ENCODE measurements around the gene FCHO1.

FCHO1 gene

DNA sequence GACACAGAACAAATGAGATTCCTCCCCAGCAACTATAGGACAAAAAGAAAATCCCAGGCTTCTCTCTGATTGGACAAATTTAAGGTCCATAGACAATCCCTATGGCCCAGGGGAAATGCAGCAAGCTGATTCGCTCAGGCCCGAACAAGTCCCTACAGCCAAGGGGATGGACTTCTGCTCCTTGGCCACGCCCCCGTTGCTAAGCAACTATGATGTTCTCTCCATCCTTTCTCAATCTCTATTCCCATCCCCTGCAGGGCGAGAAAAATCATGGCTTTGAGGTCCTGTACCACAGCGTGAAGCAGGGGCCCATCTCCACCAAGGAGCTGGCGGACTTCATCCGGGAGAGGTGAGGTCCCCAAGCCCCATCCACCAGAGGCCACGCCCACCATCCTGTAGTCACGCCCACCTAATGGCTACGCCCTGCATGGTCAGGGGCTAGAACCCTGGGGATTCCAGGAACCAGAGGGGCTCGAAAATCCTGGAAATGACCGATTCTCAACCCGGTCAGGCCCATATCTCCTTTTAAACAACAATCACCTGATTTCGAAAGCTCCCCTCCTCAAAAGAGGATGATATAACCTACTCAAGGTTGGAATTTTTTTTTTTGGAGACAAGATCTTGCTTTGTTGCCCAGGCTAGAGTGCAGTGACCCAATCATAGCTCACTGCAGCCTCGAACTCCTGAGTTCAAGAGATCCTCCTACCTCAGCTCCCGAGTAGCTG, 11.4 kb downstream of the FCHO1 start:
- Histone ChIP-seq H3K4me2 (ENCODE audit: insufficient read depth, low read length) (no peak overlapping the region), H3K27ac (ENCODE audit: low read length) (no peak overlapping the region), H3K79me2 (ENCODE audit: insufficient read depth, low read length) (no peaks in the 10 kb centered on the region), H2AFZ (ENCODE audit: low read depth, low read length) (no peak overlapping the region), H3K27me3 (ENCODE audit: insufficient read depth, low read length, poor library complexity) (no peaks in the 10 kb centered on the region), H3K9ac (ENCODE audit: low read depth, low read length) (no peak overlapping the region), H3K36me3 (ENCODE audit: insufficient read depth, low read length) (peaks cover 65% of the 10 kb centered on the region), H4K20me1 (ENCODE audit: insufficient read depth, low read length) (peaks cover 6% of the 10 kb centered on the region; the same call in 1 of the 2 replicates), H3K9me3 (ENCODE audit: insufficient read depth, low read length, severe bottlenecking) (no peaks in the 10 kb centered on the region), H3K4me1 (ENCODE audit: insufficient read depth, low read length) (no peaks in the 10 kb centered on the region), H3K4me3 (ENCODE audit: low read depth in 1 of 2, low read length in 2 of 2) (no peak overlapping the region)
- ATAC-seq (ENCODE audit: insufficient read depth, low read depth) (no peak), DNase-seq (peak; percentile 22)
- TF ChIP-seq, protein P1, sequence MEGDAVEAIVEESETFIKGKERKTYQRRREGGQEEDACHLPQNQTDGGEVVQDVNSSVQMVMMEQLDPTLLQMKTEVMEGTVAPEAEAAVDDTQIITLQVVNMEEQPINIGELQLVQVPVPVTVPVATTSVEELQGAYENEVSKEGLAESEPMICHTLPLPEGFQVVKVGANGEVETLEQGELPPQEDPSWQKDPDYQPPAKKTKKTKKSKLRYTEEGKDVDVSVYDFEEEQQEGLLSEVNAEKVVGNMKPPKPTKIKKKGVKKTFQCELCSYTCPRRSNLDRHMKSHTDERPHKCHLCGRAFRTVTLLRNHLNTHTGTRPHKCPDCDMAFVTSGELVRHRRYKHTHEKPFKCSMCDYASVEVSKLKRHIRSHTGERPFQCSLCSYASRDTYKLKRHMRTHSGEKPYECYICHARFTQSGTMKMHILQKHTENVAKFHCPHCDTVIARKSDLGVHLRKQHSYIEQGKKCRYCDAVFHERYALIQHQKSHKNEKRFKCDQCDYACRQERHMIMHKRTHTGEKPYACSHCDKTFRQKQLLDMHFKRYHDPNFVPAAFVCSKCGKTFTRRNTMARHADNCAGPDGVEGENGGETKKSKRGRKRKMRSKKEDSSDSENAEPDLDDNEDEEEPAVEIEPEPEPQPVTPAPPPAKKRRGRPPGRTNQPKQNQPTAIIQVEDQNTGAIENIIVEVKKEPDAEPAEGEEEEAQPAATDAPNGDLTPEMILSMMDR (IDR thresholded peaks at IDR 0.05; ENCODE audit: borderline replicate concordance, extremely low read depth, low read length, poor library complexity, severe bottlenecking) = no peak
- no peak for TF ChIP-seq EZH2 (IDR thresholded peaks at IDR 0.05; ENCODE audit: borderline replicate concordance, low read depth, low read length, severe bottlenecking)

DNA sequence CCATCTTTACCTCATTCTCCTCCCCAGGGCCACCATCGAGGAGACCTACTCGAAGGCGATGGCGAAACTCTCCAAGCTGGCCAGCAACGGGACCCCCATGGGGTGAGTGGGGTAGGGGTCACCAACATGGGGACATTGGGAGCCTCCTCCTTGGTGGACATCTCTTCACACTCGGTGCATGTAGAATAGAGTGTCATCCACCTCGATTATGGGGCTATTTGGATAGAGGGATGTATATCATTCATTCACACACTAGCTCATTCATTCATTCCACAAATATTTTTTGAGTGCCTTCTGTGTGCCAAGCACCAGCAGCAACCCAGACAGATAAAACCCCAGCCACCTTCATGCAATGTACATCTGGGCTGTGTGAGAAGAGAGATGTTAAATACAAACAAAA, 13.1 kb downstream of the FCHO1 start:
- H3K4me1 ChIP-seq (ENCODE audit: insufficient read depth, low read length) = no peaks in the 10 kb centered on the region
- H3K4me3 ChIP-seq (ENCODE audit: low read depth in 1 of 2, low read length in 2 of 2) = no peak overlapping the region
- no peaks in the 10 kb centered on the region for H3K79me2 ChIP-seq (ENCODE audit: insufficient read depth, low read length)
- H4K20me1 ChIP-seq (ENCODE audit: insufficient read depth, low read length) = peaks cover 2% of the 10 kb centered on the region; the same call in 1 of the 2 replicates
- no peaks in the 10 kb centered on the region for H3K27me3 ChIP-seq (ENCODE audit: insufficient read depth, low read length, poor library complexity)
- no peak overlapping the region for H3K9ac ChIP-seq (ENCODE audit: low read depth, low read length)
- ATAC-seq (ENCODE audit: insufficient read depth, low read depth) (no peak), DNase-seq (no peak)
- no peak for TF ChIP-seq EZH2 (IDR thresholded peaks at IDR 0.05; ENCODE audit: borderline replicate concordance, low read depth, low read length, severe bottlenecking)
- TF ChIP-seq, protein P1 (IDR thresholded peaks at IDR 0.05; ENCODE audit: borderline replicate concordance, extremely low read depth, low read length, poor library complexity, severe bottlenecking) = no peak
- H3K9me3 ChIP-seq (ENCODE audit: insufficient read depth, low read length, severe bottlenecking) = no peaks in the 10 kb centered on the region
- no peak overlapping the region for H3K27ac ChIP-seq (ENCODE audit: low read length)
- no peak overlapping the region for H2AFZ ChIP-seq (ENCODE audit: low read depth, low read length)
- no peak overlapping the region for H3K4me2 ChIP-seq (ENCODE audit: insufficient read depth, low read length)
- H3K36me3 ChIP-seq (ENCODE audit: insufficient read depth, low read length) = peaks cover 67% of the 10 kb centered on the region

DNA sequence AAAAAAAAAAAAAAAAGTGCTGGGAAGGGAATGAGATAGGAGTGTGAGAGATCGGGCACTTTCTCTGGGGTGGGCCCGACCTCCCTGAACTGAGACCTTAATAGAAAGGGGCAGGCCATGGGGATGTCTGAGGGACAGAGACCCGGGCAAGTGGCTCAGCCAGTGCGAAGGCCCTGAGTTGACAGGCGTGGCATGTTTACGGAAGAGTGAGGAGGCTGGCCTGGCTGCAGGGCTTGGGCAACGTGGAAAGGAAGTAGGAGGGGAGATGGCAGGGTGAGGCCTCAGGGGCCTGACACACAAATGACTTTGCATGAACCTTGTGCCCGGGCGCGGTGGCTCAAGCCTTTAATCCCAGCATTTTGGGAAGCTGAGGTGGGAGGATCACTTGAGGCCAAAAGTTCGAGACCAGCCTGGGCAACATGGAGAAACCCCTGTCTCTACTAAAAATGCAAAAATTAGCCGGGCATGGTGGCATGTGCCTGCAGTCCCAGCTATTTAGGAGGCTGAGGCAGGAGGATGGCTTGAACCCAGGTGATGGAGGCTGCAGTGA, 13.9 kb downstream of the FCHO1 start:
- Histone ChIP-seq H3K27ac (ENCODE audit: low read length) (no peak overlapping the region), H3K36me3 (ENCODE audit: insufficient read depth, low read length) (peaks cover 72% of the 10 kb centered on the region), H3K4me2 (ENCODE audit: insufficient read depth, low read length) (no peak overlapping the region)

More for the DNA sequence above, 13.9 kb downstream of the FCHO1 start:
- no peak for TF ChIP-seq EZH2 (IDR thresholded peaks at IDR 0.05; ENCODE audit: borderline replicate concordance, low read depth, low read length, severe bottlenecking)
- TF ChIP-seq, protein P1 (IDR thresholded peaks at IDR 0.05; ENCODE audit: borderline replicate concordance, extremely low read depth, low read length, poor library complexity, severe bottlenecking) = no peak
- Histone ChIP-seq H3K4me1 (ENCODE audit: insufficient read depth, low read length) (no peaks in the 10 kb centered on the region), H3K4me3 (ENCODE audit: low read depth in 1 of 2, low read length in 2 of 2) (no peak overlapping the region), H3K9ac (ENCODE audit: low read depth, low read length) (no peak overlapping the region), H3K79me2 (ENCODE audit: insufficient read depth, low read length) (no peaks in the 10 kb centered on the region), H3K9me3 (ENCODE audit: insufficient read depth, low read length, severe bottlenecking) (no peaks in the 10 kb centered on the region), H2AFZ (ENCODE audit: low read depth, low read length) (no peak overlapping the region), H4K20me1 (ENCODE audit: insufficient read depth, low read length) (peaks cover 2% of the 10 kb centered on the region; the same call in 1 of the 2 replicates), H3K27me3 (ENCODE audit: insufficient read depth, low read length, poor library complexity) (no peaks in the 10 kb centered on the region)
- ATAC-seq (ENCODE audit: insufficient read depth, low read depth) (no peak), DNase-seq (no peak)
